Stimulated activated CD4-positive, alpha-beta T cell treated with anti-CD3 and anti-CD28 coated beads, Interleukin-15, amount 100 ng/mL, for 48 hours (primary cell): ENCODE results near the gene SART1.
"Not testable (repeated sequence)": the region's sequence is repeated elsewhere in the genome, so short reads cannot be mapped to it uniquely, and the experiment has no call there.

Experiments
- DNase-seq, 2 donors: peaks; one replicate each; pipeline ENCODE4 v3.0.0-alpha.2; 2020; ENCODE audit warnings: low read depth in 2 of 2

SART1 gene

GRCh38 chr11:66001942-66002647, 40.6 kb downstream of the SART1 start, which contains the start of the genes BANF1 and EIF1AD:
Gene BANF1, plus strand, starts transcription at chr11:66002503. Its CDS starts 748 bp downstream, at chr11:66003251.
Gene EIF1AD, minus strand, starts transcription at chr11:66002157. Its CDS starts 1,768 bp downstream, at chr11:66000389.
- DNase-seq, result peak; percentile 91 to 93

DNA sequence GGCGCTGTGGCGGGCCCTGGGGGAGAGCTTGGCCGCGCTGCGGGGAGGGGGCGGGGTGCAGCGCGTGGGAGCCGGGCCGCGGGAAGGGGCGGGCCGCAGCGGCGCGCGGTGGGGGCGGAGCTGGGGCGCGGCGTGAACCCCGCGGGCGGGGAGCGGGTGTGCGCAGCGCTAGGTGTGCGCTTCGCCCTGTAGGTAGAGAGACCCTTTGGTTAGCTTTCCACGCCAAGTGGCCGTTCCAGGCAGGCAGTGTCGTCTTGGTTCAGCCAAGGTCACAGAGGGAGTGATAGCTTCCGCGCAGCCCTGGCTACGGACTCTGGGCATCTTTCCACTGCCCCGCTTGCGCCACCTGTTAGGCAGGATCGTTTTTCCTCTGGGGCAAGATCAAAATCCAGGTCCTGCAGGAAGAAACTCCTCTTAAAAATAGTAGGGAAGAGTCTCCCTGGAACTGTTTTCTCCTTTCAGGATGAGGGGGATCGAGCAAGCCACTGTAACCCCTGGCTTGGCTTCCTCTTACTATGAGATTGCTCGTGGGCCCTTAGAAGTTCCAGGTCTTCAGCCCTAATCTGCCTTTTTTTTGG, 41.2 kb downstream of the SART1 start:
- DNase-seq, result no peak

DNA sequence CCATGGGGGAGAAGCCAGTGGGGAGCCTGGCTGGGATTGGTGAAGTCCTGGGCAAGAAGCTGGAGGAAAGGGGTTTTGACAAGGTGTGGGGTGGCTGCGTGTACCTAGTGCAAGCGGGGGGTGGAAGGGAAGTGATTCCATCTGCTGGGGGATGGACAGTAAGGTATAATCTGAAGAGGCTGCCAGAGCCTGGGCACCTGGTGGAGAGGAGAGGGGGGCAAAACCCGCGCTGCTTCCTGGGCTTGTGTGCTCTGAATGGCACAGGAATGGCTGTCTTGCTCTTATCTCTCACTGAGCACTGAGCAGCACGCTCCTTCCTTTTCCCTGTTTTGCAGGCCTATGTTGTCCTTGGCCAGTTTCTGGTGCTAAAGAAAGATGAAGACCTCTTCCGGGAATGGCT, 41.8 kb downstream of the SART1 start:
- DNase-seq, result no peak

DNA sequence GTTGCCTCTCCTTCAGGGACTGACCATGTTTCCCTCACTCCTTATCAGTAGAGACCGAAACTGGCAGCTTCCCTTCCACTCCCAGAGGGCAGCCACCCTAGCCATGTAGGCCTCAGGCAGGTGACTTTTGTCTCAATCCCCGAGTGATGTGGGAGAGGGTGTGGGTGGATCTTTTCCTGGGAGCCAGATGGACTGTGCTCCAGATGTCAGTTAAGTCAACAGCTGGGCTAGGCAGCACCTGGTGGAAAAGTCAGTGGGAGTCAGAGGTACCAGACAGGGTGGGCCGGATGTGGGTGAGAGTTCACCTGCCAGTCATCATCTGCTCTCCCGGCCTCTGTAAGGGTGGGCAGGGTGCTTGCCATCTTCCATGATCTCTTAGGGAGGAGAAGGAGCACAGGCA, 42.7 kb downstream of the SART1 start:
- no peak for DNase-seq

DNA sequence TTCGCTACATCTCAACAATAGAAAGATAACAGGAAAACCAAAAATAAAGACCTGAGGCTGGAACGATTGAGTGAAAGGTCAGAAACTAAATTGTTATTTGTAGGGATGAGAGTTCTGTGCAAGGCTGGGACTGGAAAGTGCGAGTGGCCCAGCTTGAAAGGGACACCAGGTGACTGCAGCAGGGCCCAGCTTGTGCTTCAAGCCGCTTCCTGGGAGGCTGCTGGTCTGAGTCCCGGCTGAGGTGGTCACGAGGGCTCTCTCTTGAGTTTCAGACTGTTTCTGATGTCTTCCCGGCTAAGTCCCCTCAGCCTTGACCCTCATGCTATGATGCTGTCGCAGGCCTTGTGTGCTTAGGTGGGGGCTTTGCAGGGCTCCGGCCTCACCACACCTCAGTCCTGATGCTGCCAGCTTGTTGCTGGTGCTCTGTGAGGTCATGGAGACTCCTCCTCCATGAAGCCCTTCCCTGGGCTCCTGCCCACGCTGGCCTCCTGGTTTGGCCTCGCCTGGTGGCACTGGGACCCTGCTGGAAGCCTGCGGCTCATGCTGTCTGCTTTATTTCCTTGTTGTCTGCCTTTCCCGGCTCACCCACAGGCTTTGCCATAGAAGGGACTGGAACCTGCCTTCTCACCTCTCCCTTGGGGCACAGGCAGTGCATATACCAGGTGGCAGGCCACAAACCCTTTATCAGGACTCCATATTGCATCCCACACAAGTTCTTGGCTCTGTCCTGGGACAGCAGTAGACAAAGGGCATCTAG, 44.8 kb downstream of the SART1 start:
- DNase-seq, result no peak

DNA sequence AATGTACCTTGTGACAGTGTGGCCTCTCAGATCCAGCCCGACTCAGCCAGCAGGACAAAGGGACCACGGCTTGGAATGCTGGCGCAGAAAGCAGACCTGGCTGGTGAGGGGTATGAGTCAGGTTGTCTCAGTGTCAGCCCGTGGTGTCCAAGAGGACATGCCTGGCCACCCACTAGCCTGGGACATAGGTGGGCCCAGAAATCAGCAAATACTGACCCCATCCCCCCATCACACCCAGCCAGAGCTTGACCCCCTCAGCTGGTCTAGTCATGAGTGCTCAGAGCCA, 45.3 kb downstream of the SART1 start:
- no peak for DNase-seq

GRCh38 chr11:66007201-66007634, 45.7 kb downstream of the SART1 start:
- no peak for DNase-seq

- DNase-seq, result no peak
Measured at GRCh38 chr11:66008095-66008467, 46.5 kb downstream of the SART1 start.

DNA sequence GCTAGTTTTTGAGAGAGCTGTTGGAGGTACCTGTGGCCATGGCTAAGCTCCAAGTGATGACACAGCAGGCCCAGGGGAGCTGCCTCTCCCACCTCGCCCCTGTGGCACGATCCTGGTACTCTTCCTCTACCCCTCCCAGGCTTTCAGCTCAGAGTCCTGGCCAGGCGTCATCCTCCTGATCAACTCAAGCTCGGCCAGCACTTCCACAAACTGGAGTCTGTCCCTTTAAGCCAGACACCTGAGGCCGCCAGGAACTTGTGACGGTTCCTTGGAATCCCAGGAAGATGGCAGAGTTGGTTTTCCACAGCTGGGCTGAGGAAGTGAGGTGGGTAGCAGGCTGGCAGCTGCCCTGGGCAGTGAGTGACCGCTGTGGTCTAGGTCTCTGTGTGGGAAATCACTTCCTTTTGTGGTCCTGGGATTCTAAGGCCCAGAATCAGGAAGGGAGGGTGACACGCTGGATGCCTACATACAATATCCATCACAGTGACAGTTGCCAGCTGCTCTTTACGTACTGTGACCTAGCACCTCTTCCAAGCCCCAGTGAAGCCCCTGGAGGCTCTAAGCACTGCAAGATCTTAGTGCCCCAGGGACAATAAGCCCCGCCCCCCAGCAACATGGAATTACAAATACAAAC, 47.1 kb downstream of the SART1 start:
- no peak for DNase-seq

- DNase-seq, result not testable (repeated sequence)
Measured at GRCh38 chr11:66010036-66010435, 48.5 kb downstream of the SART1 start.

- DNase-seq, result no peak
Measured at GRCh38 chr11:66011239-66011784, 49.8 kb downstream of the SART1 start.

DNA sequence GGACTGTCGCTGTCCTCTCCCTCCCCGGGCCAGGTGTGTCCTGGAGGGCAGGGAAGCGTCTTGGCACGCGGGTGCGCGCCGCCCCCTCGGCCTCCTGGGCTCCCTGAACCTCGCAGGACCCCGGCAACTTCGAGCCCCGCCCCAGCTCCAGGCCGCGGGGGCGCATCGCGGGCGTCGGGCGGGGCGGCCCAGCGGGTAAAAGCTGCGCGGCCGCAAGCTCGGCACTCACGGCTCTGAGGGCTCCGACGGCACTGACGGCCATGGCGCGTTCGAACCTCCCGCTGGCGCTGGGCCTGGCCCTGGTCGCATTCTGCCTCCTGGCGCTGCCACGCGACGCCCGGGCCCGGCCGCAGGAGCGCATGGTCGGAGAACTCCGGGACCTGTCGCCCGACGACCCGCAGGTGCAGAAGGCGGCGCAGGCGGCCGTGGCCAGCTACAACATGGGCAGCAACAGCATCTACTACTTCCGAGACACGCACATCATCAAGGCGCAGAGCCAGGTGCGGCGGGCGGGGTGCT, 50.3 kb downstream of the SART1 start, which contains the start of gene CST6:
TSS of gene CST6 (plus strand) at position 224 of the 519 bp plus-strand sequence. CDS start at position 261, 37 bp downstream.
- DNase-seq, result no peak

GRCh38 chr11:66012371-66012945, 50.9 kb downstream of the SART1 start:
- no peak for DNase-seq

DNA sequence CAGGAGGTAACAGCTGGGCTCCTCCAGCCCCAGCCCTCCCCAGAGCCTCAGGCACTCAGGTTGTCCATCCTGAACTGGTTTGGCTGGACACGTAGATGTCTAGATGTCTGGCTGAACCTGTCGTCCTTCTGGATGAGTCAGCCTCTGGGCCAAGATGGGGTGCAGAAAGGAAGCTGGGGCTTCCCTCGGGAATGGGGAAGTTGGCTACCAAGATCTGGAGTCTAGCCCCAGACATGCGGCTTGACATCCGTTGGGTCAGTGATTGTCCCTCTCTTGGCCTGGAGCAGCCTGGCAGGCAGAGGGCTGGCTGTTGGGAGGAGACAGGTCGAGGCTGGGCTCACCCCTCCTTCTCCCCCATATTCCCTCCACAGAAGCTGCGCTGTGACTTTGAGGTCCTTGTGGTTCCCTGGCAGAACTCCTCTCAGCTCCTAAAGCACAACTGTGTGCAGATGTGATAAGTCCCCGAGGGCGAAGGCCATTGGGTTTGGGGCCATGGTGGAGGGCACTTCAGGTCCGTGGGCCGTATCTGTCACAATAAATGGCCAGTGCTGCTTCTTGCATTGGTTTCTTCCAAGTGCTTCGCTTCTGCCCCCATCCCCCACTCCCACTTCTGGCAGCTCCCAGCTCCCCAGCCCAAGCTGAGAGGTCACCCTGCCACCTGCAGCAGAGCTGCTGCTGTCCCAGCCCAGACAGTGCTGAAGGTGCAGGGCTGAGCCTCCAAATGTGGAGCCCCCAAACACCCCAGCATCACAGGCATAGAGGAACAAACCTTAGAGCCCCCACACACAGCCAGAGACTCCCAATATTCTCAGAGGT, 51.6 kb downstream of the SART1 start:
- DNase-seq, result no peak

DNA sequence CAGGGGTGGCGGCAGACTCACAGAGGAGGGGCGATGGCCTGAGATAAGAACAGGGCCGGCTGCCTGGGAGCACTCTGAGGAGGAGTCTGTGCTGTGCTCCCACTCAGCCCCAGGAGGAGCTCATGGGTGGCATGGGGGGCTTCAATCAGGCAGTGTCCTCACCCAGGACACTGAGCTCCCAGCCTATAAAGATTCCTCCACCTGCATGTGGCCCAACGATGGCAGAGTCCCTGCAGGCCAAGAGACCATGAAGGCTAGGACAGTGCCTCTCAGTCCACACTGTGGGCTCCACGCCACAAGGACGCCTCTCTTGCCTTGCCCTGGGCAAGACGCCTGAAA, 52.2 kb downstream of the SART1 start:
- no peak for DNase-seq

DNA sequence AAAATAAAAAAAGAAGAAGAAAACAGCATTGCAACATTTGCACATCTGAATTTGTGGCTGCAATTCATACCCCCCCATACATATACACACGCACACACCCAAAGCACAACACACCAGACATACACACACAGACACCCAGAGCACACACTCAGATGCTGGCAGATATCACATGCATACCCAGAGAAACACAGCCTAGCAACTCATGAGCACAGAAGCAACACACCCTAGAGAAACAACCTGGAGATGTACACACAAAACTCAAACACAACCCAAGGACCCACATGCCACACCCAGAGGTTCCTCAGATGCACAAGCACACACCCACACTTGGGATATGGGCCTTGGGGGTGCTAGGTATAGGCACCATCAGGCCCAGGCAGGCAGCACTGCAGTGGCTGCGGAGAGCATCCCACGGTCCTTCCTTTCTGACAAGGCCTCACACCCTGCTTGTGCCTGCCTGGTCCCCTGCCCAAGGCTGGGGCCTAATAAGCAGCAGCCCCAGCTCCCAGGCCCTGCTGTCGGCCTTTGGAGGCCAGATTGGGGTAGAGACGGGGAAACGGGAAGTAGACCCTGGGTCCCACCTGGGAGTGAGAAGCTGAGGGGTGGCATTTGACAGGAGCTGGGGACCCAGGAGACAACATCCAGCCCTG, 53.4 kb downstream of the SART1 start:
- DNase-seq, result no peak

GRCh38 chr11:66015454-66015881, 53.9 kb downstream of the SART1 start:
- DNase-seq, result no peak

DNA sequence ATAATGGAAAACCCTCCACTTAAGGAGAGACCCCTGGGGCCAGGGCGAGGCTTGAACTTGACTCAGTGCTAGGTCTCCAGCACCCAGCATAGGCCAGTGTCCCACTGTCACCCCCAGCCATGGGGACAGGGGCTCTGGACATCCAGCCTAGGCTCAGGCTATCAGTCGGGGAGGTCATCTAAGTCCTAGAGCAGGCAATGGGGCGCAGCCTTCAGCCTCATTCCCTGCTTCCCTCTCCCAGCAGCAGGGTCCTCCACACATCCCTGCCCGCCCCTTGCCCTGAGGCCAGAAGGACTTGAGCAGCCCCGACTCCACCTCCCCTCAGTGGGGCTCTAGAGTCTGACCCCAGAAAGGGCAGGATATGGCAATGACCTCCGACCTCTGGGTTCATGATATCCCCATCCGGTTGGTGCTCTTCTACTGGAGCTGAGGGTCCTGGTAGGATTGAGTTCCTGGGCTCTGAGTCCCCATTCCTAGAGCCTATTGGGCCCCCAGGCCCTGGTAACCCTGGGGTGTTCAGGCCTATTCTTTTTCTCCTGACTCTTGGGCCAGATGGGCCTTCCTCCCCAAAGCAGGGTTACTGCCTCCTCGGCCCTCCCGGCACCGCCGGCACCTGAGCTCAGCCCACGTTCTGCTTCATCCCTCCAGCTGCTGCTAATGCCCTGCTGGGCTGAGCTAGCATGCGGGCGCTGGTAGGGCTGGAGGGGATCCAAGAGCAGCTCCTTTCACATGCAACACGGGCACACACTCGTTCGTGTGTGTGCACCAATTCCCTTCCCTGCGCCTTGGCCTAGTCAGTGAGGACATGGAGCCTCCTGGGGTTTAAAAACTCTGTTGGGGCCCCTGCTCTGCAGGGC, 54.6 kb downstream of the SART1 start:
- DNase-seq, result no peak

GRCh38 chr11:66016793-66017177, 55.3 kb downstream of the SART1 start:
- DNase-seq, result no peak
